H1 (cell line): ENCODE data around the gene SOX14. TPM values are rescaled to one million over a fixed set of nuclear protein-coding genes. Genes with fewer than 3 reads are reported as not detected.
A peak's percentile ranks its signal among the peaks of the same experiment; 100 is the strongest.

Experiments
- CTCF ChIA-PET: fragments of 300-600 bp; sonication (Branson Sonifier 250); formaldehyde crosslinking; loops from one replicate; lab custom pipeline; 2021; ENCODE audit not compliant: partially characterized antibody; lab: Charles Lee
- POLR2A ChIA-PET: fragments of 300-600 bp; sonication (Branson Sonifier 250); formaldehyde crosslinking; loops from one replicate; lab custom pipeline; 2021; ENCODE audit warnings: inconsistent platforms; ENCODE audit not compliant: partially characterized antibody; lab: Charles Lee
- DNase-seq, 2 experiments: peaks; one replicate each; pipeline versions ENCODE4 v3.0.0 to v3.0.0-alpha.2; 2010 to 2022; ENCODE audit warnings: low spot score in 2 of 2, low read depth in 1 of 2, mixed read lengths in 1 of 2
- FAIRE-seq: peaks from 2 replicates; lab custom pipeline; 2011; peaks lifted over from hg19 to GRCh38; lab: Jason Lieb, UNC
- H2AFZ ChIP-seq: 2 replicates; pipeline ENCODE4 v1.8.1; 2012; ENCODE audit warnings: low read length, inconsistent platforms
- H2AK5ac ChIP-seq: 2 replicates; pipeline ENCODE4 v1.6.1; 2013; ENCODE audit warnings: low read depth, low read length
- H2BK120ac ChIP-seq: replicated peaks from 2 replicates; pipeline ENCODE3; 2013; ENCODE audit warnings: low read depth, low read length, inconsistent platforms
- H2BK12ac ChIP-seq: 2 replicates; pipeline ENCODE4 v1.6.1; 2013; ENCODE audit warnings: low read depth, low read length
- H2BK15ac ChIP-seq: 2 replicates; pipeline ENCODE4 v1.6.1; 2013; ENCODE audit warnings: low read length
- H2BK20ac ChIP-seq: 2 replicates; pipeline ENCODE4 v1.6.1; 2013; ENCODE audit warnings: low read length
- H2BK5ac ChIP-seq: 2 replicates; pipeline ENCODE4 v1.6.1; 2013; ENCODE audit warnings: low read depth, low read length
- H3K14ac ChIP-seq: 2 replicates; pipeline ENCODE4 v1.6.1; 2013; ENCODE audit warnings: inconsistent platforms; ENCODE audit not compliant: insufficient read length
- H3K18ac ChIP-seq: 2 replicates; pipeline ENCODE4 v1.6.1; 2013; ENCODE audit warnings: low read length; ENCODE audit errors: extremely low read depth
- H3K23ac ChIP-seq: 2 replicates; pipeline ENCODE4 v1.6.1; 2013; ENCODE audit warnings: inconsistent platforms; ENCODE audit not compliant: insufficient read length
- H3K23me2 ChIP-seq: 2 replicates; pipeline ENCODE4 v1.6.1; 2013; ENCODE audit warnings: low read depth, low read length
- H3K27ac ChIP-seq: 2 replicates; pipeline ENCODE4 v1.6.1; 2011; ENCODE audit warnings: low read depth, low read length, inconsistent platforms
- H3K27me3 ChIP-seq, 4 experiments: replicated peaks in 1 of 4; 1 replicate in 1 of 4; 2 replicates in 3 of 4; pipeline versions ENCODE4 v1.6.1 to v1.8.1; 2011 to 2013; ENCODE audit warnings: low read length in 3 of 4, mild to moderate bottlenecking in 3 of 4, inconsistent platforms in 2 of 4, mixed read lengths in 2 of 4, moderate library complexity in 1 of 4; ENCODE audit not compliant: control insufficient read depth in 3 of 4, insufficient read depth in 3 of 4; ENCODE audit errors: extremely low read depth in 1 of 4
- H3K36me3 ChIP-seq, 4 experiments: 2 replicates each; pipeline versions ENCODE4 v1.6.1 to v1.8.1; 2011 to 2013; ENCODE audit warnings: mild to moderate bottlenecking in 4 of 4, low read length in 3 of 4, moderate library complexity in 2 of 4, control low read depth in 1 of 4, inconsistent platforms in 1 of 4; ENCODE audit not compliant: insufficient read depth in 4 of 4, control insufficient read depth in 2 of 4
- H3K4ac ChIP-seq: replicated peaks from 2 replicates; pipeline ENCODE3; 2013; ENCODE audit warnings: low read length, low read depth, mixed read lengths, inconsistent platforms; ENCODE audit not compliant: insufficient read length
- H3K4me1 ChIP-seq, 4 experiments: replicated peaks in 1 of 4; 1 replicate in 1 of 4; 2 replicates in 3 of 4; pipeline versions ENCODE4 v1.6.1 to v1.8.1; 2011 to 2013; ENCODE audit warnings: low read length in 3 of 4, inconsistent platforms in 2 of 4, mixed read lengths in 1 of 4; ENCODE audit not compliant: insufficient read depth in 4 of 4, control insufficient read depth in 3 of 4
- H3K4me2 ChIP-seq, 2 experiments: 2 replicates each; pipeline versions ENCODE4 v1.6.1 to v1.8.1; 2011 to 2013; ENCODE audit warnings: low read depth in 2 of 2, low read length in 2 of 2, control low read depth in 1 of 2, inconsistent platforms in 1 of 2, mild to moderate bottlenecking in 1 of 2; ENCODE audit not compliant: insufficient read depth in 1 of 2
- H3K4me3 ChIP-seq, 4 experiments: fragments of 200-600, 300-600 bp in 1 of 4; sonication (generic), shearing (Covaris generic), sonication (Bioruptor Twin) in 1 of 4; 2 replicates each; pipeline versions ENCODE4 v1.5.1 to v1.8.1; 2011 to 2016; ENCODE audit warnings: low read length in 4 of 4, low read depth in 3 of 4, control low read depth in 2 of 4, inconsistent platforms in 2 of 4, mild to moderate bottlenecking in 2 of 4, mixed read lengths in 1 of 4, moderate library complexity in 1 of 4; ENCODE audit not compliant: insufficient read depth in 2 of 4; ENCODE audit errors: extremely low read depth in 1 of 4
- H3K56ac ChIP-seq: replicated peaks from 2 replicates; pipeline ENCODE3; 2013; ENCODE audit warnings: low read depth, mild to moderate bottlenecking, mixed read lengths, low read length, inconsistent platforms; ENCODE audit not compliant: insufficient read length
- H3K79me1 ChIP-seq: 2 replicates; pipeline ENCODE4 v1.6.1; 2013; ENCODE audit warnings: low read depth, low read length, control low read depth
- H3K79me2 ChIP-seq, 2 experiments: 2 replicates each; pipeline versions ENCODE4 v1.6.1 to v1.8.1; 2012 to 2013; ENCODE audit warnings: low read length in 2 of 2, mild to moderate bottlenecking in 2 of 2, inconsistent platforms in 1 of 2; ENCODE audit not compliant: insufficient read depth in 2 of 2, control insufficient read depth in 1 of 2
- H3K9ac ChIP-seq, 4 experiments: replicated peaks in 1 of 4; 1 replicate in 1 of 4; 2 replicates in 3 of 4; pipeline versions ENCODE4 v1.6.1 to v1.8.1; 2011 to 2013; ENCODE audit warnings: low read depth in 3 of 4, low read length in 3 of 4, control low read depth in 2 of 4, mild to moderate bottlenecking in 2 of 4, moderate library complexity in 2 of 4, inconsistent platforms in 1 of 4; ENCODE audit errors: extremely low read depth in 1 of 4
- H3K9me3 ChIP-seq, 2 experiments: 2 replicates each; pipeline versions ENCODE4 v1.6.1 to v1.8.1; 2012 to 2013; ENCODE audit warnings: mild to moderate bottlenecking in 2 of 2, moderate library complexity in 2 of 2, control low read depth in 1 of 2, inconsistent platforms in 1 of 2, low read depth in 1 of 2, low read length in 1 of 2, mixed read lengths in 1 of 2; ENCODE audit not compliant: insufficient read depth in 2 of 2
- H4K20me1 ChIP-seq, 2 experiments: replicated peaks in 1 of 2; 2 replicates each; pipeline versions ENCODE3 to v1.8.1; 2011 to 2013; ENCODE audit warnings: inconsistent platforms in 2 of 2, low read length in 2 of 2, mild to moderate bottlenecking in 1 of 2; ENCODE audit not compliant: insufficient read depth in 2 of 2, control insufficient read depth in 1 of 2
- H4K5ac ChIP-seq: 2 replicates; pipeline ENCODE4 v1.6.1; 2013; ENCODE audit warnings: low read length, low read depth, mixed read lengths, inconsistent platforms; ENCODE audit not compliant: insufficient read length
- H4K8ac ChIP-seq: 2 replicates; pipeline ENCODE4 v1.8.0; 2013; ENCODE audit warnings: mild to moderate bottlenecking, moderate library complexity, low read length, inconsistent platforms; ENCODE audit not compliant: insufficient read depth; ENCODE audit errors: extremely low read depth
- H4K91ac ChIP-seq: replicated peaks from 2 replicates; pipeline ENCODE3; 2013; ENCODE audit warnings: low read length, mixed read lengths, inconsistent platforms; ENCODE audit not compliant: insufficient read length
- ATF3 ChIP-seq: IDR thresholded peaks from 2 replicates; pipeline ENCODE4 v1.6.1; 2011; ENCODE audit warnings: low read depth, mild to moderate bottlenecking, low read length; ENCODE audit not compliant: insufficient read depth
- CBX8 ChIP-seq: fragments of 300-800, 300-1000 bp; sonication (generic); IDR thresholded peaks from 2 replicates; pipeline ENCODE4 v1.7.1; 2016; ENCODE audit warnings: low read depth, low read length, borderline replicate concordance
- CEBPB ChIP-seq: IDR thresholded peaks from 2 replicates; pipeline ENCODE4 v1.6.1; 2012; ENCODE audit warnings: low read depth, low read length
- EZH2 ChIP-seq: fragments of 200-600 bp; sonication (generic); IDR thresholded peaks from 2 replicates; pipeline ENCODE4 v1.7.1; 2012; ENCODE audit warnings: low read depth, mild to moderate bottlenecking, moderate library complexity, low read length, inconsistent platforms; ENCODE audit not compliant: severe bottlenecking
- GTF2F1 ChIP-seq: IDR thresholded peaks from 2 replicates; pipeline ENCODE4 v1.6.1; 2012; ENCODE audit warnings: low read depth, low read length, improper control_type of control experiment, borderline replicate concordance
- HDAC6 ChIP-seq: IDR thresholded peaks from one replicate; pipeline ENCODE4 v1.7.1; 2012; ENCODE audit warnings: low read depth, mild to moderate bottlenecking, inconsistent platforms, low read length, moderate library complexity
- KDM4A ChIP-seq: IDR thresholded peaks from one replicate; pipeline ENCODE4 v1.7.1; 2012; ENCODE audit warnings: low read depth, mild to moderate bottlenecking, moderate library complexity, low read length, inconsistent platforms; ENCODE audit not compliant: severe bottlenecking
- SUZ12 ChIP-seq: fragments of 200-600 bp; sonication (generic); IDR thresholded peaks from 2 replicates; pipeline ENCODE4 v1.6.1; 2012; ENCODE audit warnings: mild to moderate bottlenecking, inconsistent platforms, low read length, moderate library complexity, mixed read lengths
- TAF7 ChIP-seq: optimal IDR thresholded peaks from 2 replicates; pipeline ENCODE3; 2011; ENCODE audit warnings: low read depth, mild to moderate bottlenecking, inconsistent platforms, low read length, moderate library complexity, borderline replicate concordance
- WGBS, 2 experiments: shearing (Covaris generic) in 1 of 2; methylation state at CpG; one replicate each; pipeline versions ENCODE4 v1.1.6 to v1.1.7; 2013 to 2015; ENCODE audit warnings: low lambda C conversion rate in 2 of 2, mixed read lengths in 2 of 2, inconsistent platforms in 1 of 2, low coverage in 1 of 2, missing lambda C conversion rate in 1 of 2; ENCODE audit not compliant: insufficient replicate concordance in 2 of 2, insufficient coverage in 1 of 2, insufficient read length in 1 of 2; ENCODE audit errors: extremely low coverage in 1 of 2, missing lambda C conversion rate in 1 of 2; 5-methylcytosine and 5-hydroxymethylcytosine counted together
- polyA plus RNA-seq, 7 experiments: library from polyadenylated mRNA; depleted of rRNA in 3 of 7; stranded (reverse) in 5 of 7; unstranded in 2 of 7; fragments of >200 nt in 5 of 7; fragments of 200-250 nt in 2 of 7; gene quantifications; 1 replicate in 5 of 7; 2 replicates in 1 of 7; 4 replicates in 1 of 7; pipeline versions ENCODE4 v1.2.1 to v1.2.3, GENCODE V29; 2011 to 2013; ENCODE audit warnings: missing spikeins in 2 of 7, mixed read lengths in 2 of 7
- total RNA-seq: library from RNA; stranded (reverse); fragmentation: NEBNext Ultra II Directional; extraction: Animal tissue kit (Norgen Biotek cat#: 25700); gene quantifications from 2 replicates; pipeline ENCODE4 v1.2.1, GENCODE V29; 2021

Gene SOX14
- total and polyA plus RNA-seq, 2 of the 8 experiments (the other 6 are each of a cell fraction or from before 2014, with no cell fraction given) = 0.03 to 0.50 TPM

- Histone ChIP-seq H3K36me3 (no peaks in the 10 kb centered on the region; a peak in 1 of 8 replicates), H4K5ac (no peak overlapping the region), H3K56ac (no peak overlapping the region), H3K4ac (no peak overlapping the region), H2BK5ac (no peak overlapping the region), H3K27ac (no peak overlapping the region), H3K23ac (no peak overlapping the region), H4K8ac (no peak overlapping the region), H3K9me3 (no peaks in the 10 kb centered on the region), H3K79me2 (no peaks in the 10 kb centered on the region), H2BK120ac (no peak overlapping the region), H2BK12ac (peak overlapping the region; percentile 29; the same call in 1 of the 2 replicates), H2BK15ac (no peak overlapping the region; the same call in 1 of the 2 replicates), H3K4me1 (peaks cover 0 to 48% (median 40%) of the 10 kb centered on the region in 4 experiments; a peak in 6 of 7 replicates), H3K4me3 (peak overlapping the region in 2 of 4 experiments; percentile 14 to 44; a peak in 4 of 8 replicates), H3K14ac (no peak overlapping the region), H3K9ac (no peak overlapping the region), H3K18ac (no peak overlapping the region), H4K20me1 (peaks cover 12 to 17% of the 10 kb centered on the region in 2 experiments), H3K27me3 (peaks cover 63 to 82% (median 76%) of the 10 kb centered on the region in 4 experiments)
- DNase-seq = no peak
- CTCF ChIA-PET = interaction anchor here (0.7 to 4.0 kb wide), 8 partner anchors 9 to 133 kb away, joined by 3 to 14 read pairs (median 4); no protein-coding TSS in a partner anchor
- peak; percentile 86 for TF ChIP-seq EZH2
- peak; percentile 3 for TF ChIP-seq KDM4A
- no peak for TF ChIP-seq GTF2F1
- no peak for TF ChIP-seq ATF3
- no peak for TF ChIP-seq HDAC6
- TF ChIP-seq TAF7 = no peak
- TF ChIP-seq CEBPB = no peak
- 0 out of 2 replicates have a peak, but pooled peaks have one; percentile 46 for TF ChIP-seq CBX8
- TF ChIP-seq SUZ12 = peak; percentile 90; the same call in 1 of the 2 replicates
- TF ChIP-seq, all 59 proteins: peak for 4
- Histone ChIP-seq H2BK20ac (0 out of 2 replicates have a peak overlapping the region, but pooled peaks have one; percentile 48), H2AK5ac (no peak overlapping the region), H2AFZ (no peak overlapping the region), H3K79me1 (no peaks in the 10 kb centered on the region), H3K23me2 (peaks cover 16% of the 10 kb centered on the region; the same call in 1 of the 2 replicates), H3K4me2 (peak overlapping the region; percentile 64 to 82), H4K91ac (no peak overlapping the region)
- POLR2A ChIA-PET = no interaction called here
- WGBS, 2 experiments = 7% methylated on average over 20 of the region's 24 CpGs; no CpG with 5 or more reads in 1 of the 2 experiments
- FAIRE-seq = no peak
Observed at GRCh38 chr3:137761099-137761562, 3.0 kb upstream of the SOX14 start.
